ENCODE data around the gene SMC4.
A peak's percentile ranks its signal among the peaks of the same experiment; 100 is the strongest.
"Not testable (repeated sequence)": the region's sequence is repeated elsewhere in the genome, so short reads cannot be mapped to it uniquely, and the experiment has no call there.

The SMC4 gene

DNA sequence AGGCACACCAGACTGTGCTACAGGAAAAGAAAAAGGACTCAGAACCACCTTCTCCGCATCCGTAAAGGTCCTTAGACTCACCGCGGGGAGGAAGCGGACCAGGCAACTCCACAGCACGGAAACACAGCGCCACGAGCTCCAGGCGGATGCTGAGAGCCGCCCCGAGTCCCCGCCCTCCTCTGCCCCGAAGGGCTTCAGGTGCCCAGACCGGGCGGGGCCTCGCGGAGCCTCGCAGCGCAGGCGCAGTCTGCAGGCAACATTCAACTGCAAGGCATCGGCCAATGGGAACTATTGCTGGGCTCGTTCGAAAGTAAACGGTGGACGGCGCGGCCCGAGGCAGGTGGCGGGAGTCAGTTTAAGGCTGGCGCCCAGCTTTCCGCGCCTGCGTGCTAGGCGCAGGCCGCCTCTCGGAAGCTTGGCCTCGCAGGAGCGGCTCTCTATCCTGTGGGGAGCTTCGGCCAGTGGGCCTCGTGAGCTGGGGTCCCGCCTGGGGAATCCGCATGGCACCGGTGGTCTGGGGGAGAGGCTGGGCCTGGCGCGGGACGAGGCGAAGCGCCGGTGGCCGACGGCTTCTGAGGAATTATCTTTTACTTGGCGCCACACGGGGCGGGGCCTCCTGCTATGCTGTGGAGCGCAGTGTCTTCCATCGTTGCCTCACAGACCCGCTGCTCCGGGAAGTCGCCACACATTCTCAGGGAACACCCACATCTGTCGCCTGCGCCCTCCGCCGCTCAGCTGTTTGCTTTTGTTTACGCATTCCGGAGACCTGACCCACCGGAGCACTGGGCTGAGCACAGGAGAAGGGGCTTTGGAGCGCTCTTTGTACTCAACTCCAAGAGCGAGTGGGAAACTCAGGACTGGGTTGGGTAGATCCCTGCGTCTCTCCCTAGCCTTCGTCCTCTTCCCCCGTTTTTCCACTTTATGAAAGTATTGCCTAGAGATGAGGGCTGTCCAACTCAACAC lies 50.5 kb downstream of the SMC4 start, which contains the start of gene TRIM59:
Gene TRIM59 (minus strand): TSS at position 151 of the 963 bp plus-strand sequence. CDS start 10,603 bp downstream, outside the sequence.
- peak within 1 kb of the TSS; percentile 93 for H3K4me3 ChIP-seq (ENCODE audit: low read length)
- H3K4me1 ChIP-seq (ENCODE audit: control insufficient read depth, insufficient read depth, low read length): peaks cover 34% of the 10 kb centered on the region
- no peaks in the 10 kb centered on the region for H3K27me3 ChIP-seq (replicated peaks; ENCODE audit: control insufficient read depth, insufficient read depth, low read length)

DNA sequence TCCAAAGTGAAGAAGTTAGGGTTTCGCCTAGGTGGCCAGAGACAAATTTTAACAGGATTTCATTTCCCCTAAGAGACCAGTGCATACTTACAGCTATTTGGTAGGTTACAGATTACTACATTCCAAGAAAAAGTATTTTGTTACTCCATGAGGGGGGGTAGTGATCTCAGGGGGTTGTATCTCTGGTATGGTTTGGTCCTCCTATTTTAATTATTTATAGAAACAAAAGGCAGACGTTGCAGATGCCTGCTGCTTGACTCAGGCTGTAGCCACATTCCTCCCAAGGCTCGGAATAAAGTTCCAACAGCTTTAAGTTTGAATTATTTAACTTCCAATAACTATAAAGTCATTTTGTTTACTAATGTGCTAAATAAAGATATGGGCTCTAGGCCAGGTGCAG lies 51.4 kb downstream of the SMC4 start:
- Histone ChIP-seq H3K9me3 (ENCODE audit: control insufficient read depth, low read length) (no peaks in the 10 kb centered on the region), H3K4me3 (ENCODE audit: low read length) (peak overlapping the region; percentile 93), H3K9ac (ENCODE audit: low read length) (peak overlapping the region; percentile 81), H3K27me3 (replicated peaks; ENCODE audit: control insufficient read depth, insufficient read depth, low read length) (no peaks in the 10 kb centered on the region), H3K36me3 (ENCODE audit: control insufficient read depth, insufficient read depth, low read length, severe bottlenecking) (no peaks in the 10 kb centered on the region), H3K4me1 (ENCODE audit: control insufficient read depth, insufficient read depth, low read length) (peaks cover 34% of the 10 kb centered on the region)
- DNase-seq (ENCODE audit: low read depth): peak; percentile 83

More for the DNA sequence above, 50.5 kb downstream of the SMC4 start, which contains the start of gene TRIM59:
- peak; percentile 95 for DNase-seq (ENCODE audit: low read depth)
- Histone ChIP-seq H3K9ac (ENCODE audit: low read length) (peak within 1 kb of the TSS; percentile 81), H3K36me3 (ENCODE audit: control insufficient read depth, insufficient read depth, low read length, severe bottlenecking) (no peaks in the 10 kb centered on the region), H3K9me3 (ENCODE audit: control insufficient read depth, low read length) (no peaks in the 10 kb centered on the region)

GRCh38 chr3:160451602-160452001 lies 52.2 kb downstream of the SMC4 start:
- Histone ChIP-seq H3K4me3 (ENCODE audit: low read length) (no peak overlapping the region), H3K9me3 (ENCODE audit: control insufficient read depth, low read length) (no peaks in the 10 kb centered on the region), H3K27me3 (replicated peaks; ENCODE audit: control insufficient read depth, insufficient read depth, low read length) (no peaks in the 10 kb centered on the region), H3K36me3 (ENCODE audit: control insufficient read depth, insufficient read depth, low read length, severe bottlenecking) (no peaks in the 10 kb centered on the region), H3K4me1 (ENCODE audit: control insufficient read depth, insufficient read depth, low read length) (peaks cover 34% of the 10 kb centered on the region), H3K9ac (ENCODE audit: low read length) (no peak overlapping the region)
- DNase-seq (ENCODE audit: low read depth): no peak

DNA sequence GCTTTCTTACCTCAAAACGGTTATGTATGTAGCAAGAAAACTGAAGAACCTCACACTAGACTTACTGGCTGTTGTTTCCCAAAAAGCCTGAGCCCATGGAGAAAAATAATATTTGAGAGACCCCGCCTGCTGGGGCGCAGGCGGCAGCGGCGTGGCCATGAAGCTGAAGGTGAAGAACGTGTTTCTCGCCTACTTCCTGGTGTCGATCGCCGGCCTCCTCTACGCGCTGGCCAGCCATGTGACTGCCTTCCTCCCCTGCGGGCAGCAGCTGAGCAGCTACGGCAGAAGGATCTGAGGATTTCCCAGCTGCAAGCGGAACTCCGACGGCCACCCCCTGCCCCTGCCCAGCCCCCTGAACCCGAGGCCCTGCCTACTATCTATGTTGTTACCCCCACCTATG lies 52.8 kb downstream of the SMC4 start:
- H3K4me3 ChIP-seq (ENCODE audit: low read length); DNase-seq (ENCODE audit: low read depth); H3K9ac ChIP-seq (ENCODE audit: low read length); H3K36me3 ChIP-seq (ENCODE audit: control insufficient read depth, insufficient read depth, low read length, severe bottlenecking); H3K27me3 ChIP-seq (replicated peaks; ENCODE audit: control insufficient read depth, insufficient read depth, low read length); H3K9me3 ChIP-seq (ENCODE audit: control insufficient read depth, low read length): not testable (repeated sequence)
- H3K4me1 ChIP-seq (ENCODE audit: control insufficient read depth, insufficient read depth, low read length): peaks cover 34% of the 10 kb centered on the region

DNA sequence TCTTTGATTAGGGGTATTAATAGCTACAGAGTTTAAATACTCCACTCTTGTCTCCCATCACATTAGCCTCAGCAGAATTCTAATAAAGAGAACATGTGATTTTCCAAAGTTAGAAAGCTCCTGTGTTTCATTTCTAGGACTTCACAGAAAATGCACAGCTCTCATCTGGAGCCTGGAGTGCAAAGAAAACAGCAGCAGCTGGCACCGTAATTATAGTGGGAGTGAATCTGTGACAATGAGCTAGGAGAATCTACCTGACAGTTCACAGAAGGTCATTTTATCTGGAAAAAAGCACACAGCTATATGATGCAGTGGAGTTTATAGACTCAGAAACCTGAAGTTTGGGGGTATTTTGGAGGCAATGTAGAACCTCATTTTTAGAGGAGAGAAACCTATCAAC lies 55.5 kb downstream of the SMC4 start:
- H3K4me3 ChIP-seq (ENCODE audit: low read length): no peak overlapping the region
- no peak for DNase-seq (ENCODE audit: low read depth)
- H3K27me3 ChIP-seq (replicated peaks; ENCODE audit: control insufficient read depth, insufficient read depth, low read length): no peaks in the 10 kb centered on the region
- H3K9ac ChIP-seq (ENCODE audit: low read length): no peak overlapping the region
- peaks cover 13% of the 10 kb centered on the region for H3K4me1 ChIP-seq (ENCODE audit: control insufficient read depth, insufficient read depth, low read length)
- no peaks in the 10 kb centered on the region for H3K36me3 ChIP-seq (ENCODE audit: control insufficient read depth, insufficient read depth, low read length, severe bottlenecking)
- no peaks in the 10 kb centered on the region for H3K9me3 ChIP-seq (ENCODE audit: control insufficient read depth, low read length)

GRCh38 chr3:160455846-160456245 lies 56.4 kb downstream of the SMC4 start:
- Histone ChIP-seq H3K27me3 (replicated peaks; ENCODE audit: control insufficient read depth, insufficient read depth, low read length) (no peaks in the 10 kb centered on the region), H3K4me1 (ENCODE audit: control insufficient read depth, insufficient read depth, low read length) (peaks cover 5% of the 10 kb centered on the region), H3K9ac (ENCODE audit: low read length) (no peak overlapping the region), H3K9me3 (ENCODE audit: control insufficient read depth, low read length) (no peaks in the 10 kb centered on the region), H3K4me3 (ENCODE audit: low read length) (no peak overlapping the region), H3K36me3 (ENCODE audit: control insufficient read depth, insufficient read depth, low read length, severe bottlenecking) (no peaks in the 10 kb centered on the region)
- DNase-seq (ENCODE audit: low read depth): no peak

- no peak for DNase-seq (ENCODE audit: low read depth)
- no peaks in the 10 kb centered on the region for H3K27me3 ChIP-seq (replicated peaks; ENCODE audit: control insufficient read depth, insufficient read depth, low read length)
- no peaks in the 10 kb centered on the region for H3K9me3 ChIP-seq (ENCODE audit: control insufficient read depth, low read length)
- H3K36me3 ChIP-seq (ENCODE audit: control insufficient read depth, insufficient read depth, low read length, severe bottlenecking): no peaks in the 10 kb centered on the region
- no peak overlapping the region for H3K4me3 ChIP-seq (ENCODE audit: low read length)
- no peaks in the 10 kb centered on the region for H3K4me1 ChIP-seq (ENCODE audit: control insufficient read depth, insufficient read depth, low read length)
- no peak overlapping the region for H3K9ac ChIP-seq (ENCODE audit: low read length)
Observed at GRCh38 chr3:160458151-160458550, 58.7 kb downstream of the SMC4 start.

GRCh38 chr3:160459450-160459970 lies 60.1 kb downstream of the SMC4 start:
- Histone ChIP-seq H3K4me1 (ENCODE audit: control insufficient read depth, insufficient read depth, low read length) (no peaks in the 10 kb centered on the region), H3K9ac (ENCODE audit: low read length) (no peak overlapping the region), H3K9me3 (ENCODE audit: control insufficient read depth, low read length) (no peaks in the 10 kb centered on the region), H3K27me3 (replicated peaks; ENCODE audit: control insufficient read depth, insufficient read depth, low read length) (no peaks in the 10 kb centered on the region), H3K36me3 (ENCODE audit: control insufficient read depth, insufficient read depth, low read length, severe bottlenecking) (no peaks in the 10 kb centered on the region), H3K4me3 (ENCODE audit: low read length) (no peak overlapping the region)
- DNase-seq (ENCODE audit: low read depth): no peak

GRCh38 chr3:160460033-160460432 lies 60.6 kb downstream of the SMC4 start:
- Histone ChIP-seq H3K36me3 (ENCODE audit: control insufficient read depth, insufficient read depth, low read length, severe bottlenecking) (no peaks in the 10 kb centered on the region), H3K9me3 (ENCODE audit: control insufficient read depth, low read length) (no peaks in the 10 kb centered on the region), H3K4me3 (ENCODE audit: low read length) (no peak overlapping the region), H3K27me3 (replicated peaks; ENCODE audit: control insufficient read depth, insufficient read depth, low read length) (no peaks in the 10 kb centered on the region), H3K4me1 (ENCODE audit: control insufficient read depth, insufficient read depth, low read length) (no peaks in the 10 kb centered on the region), H3K9ac (ENCODE audit: low read length) (no peak overlapping the region)
- DNase-seq (ENCODE audit: low read depth): no peak

DNA sequence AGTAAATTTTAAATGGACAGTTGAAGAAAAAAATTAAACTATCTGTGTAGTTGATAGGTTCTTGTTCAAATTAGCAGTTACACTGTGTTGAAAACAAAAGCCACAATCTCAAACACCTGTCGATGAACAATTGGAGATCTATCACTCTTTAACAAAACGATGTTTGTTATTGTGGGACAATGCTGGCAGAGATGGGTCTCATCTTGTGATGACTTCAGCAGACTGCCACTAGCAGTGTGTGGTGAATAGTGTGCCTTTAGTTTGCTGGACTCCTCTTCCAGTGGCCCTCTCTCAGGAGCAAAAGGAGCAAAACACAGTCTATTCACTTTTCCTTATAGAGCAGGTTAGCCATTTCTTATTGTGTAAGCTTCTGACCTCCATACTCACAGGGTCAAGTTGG lies 64.9 kb downstream of the SMC4 start:
- Histone ChIP-seq H3K36me3 (ENCODE audit: control insufficient read depth, insufficient read depth, low read length, severe bottlenecking) (no peaks in the 10 kb centered on the region), H3K27me3 (replicated peaks; ENCODE audit: control insufficient read depth, insufficient read depth, low read length) (no peaks in the 10 kb centered on the region), H3K9ac (ENCODE audit: low read length) (no peak overlapping the region), H3K9me3 (ENCODE audit: control insufficient read depth, low read length) (no peaks in the 10 kb centered on the region), H3K4me3 (ENCODE audit: low read length) (no peak overlapping the region), H3K4me1 (ENCODE audit: control insufficient read depth, insufficient read depth, low read length) (no peaks in the 10 kb centered on the region)
- no peak for DNase-seq (ENCODE audit: low read depth)

GRCh38 chr3:160464971-160465370 lies 65.5 kb downstream of the SMC4 start:
- H3K9ac ChIP-seq (ENCODE audit: low read length): no peak overlapping the region
- H3K4me3 ChIP-seq (ENCODE audit: low read length): no peak overlapping the region
- no peaks in the 10 kb centered on the region for H3K27me3 ChIP-seq (replicated peaks; ENCODE audit: control insufficient read depth, insufficient read depth, low read length)
- no peaks in the 10 kb centered on the region for H3K9me3 ChIP-seq (ENCODE audit: control insufficient read depth, low read length)
- no peaks in the 10 kb centered on the region for H3K4me1 ChIP-seq (ENCODE audit: control insufficient read depth, insufficient read depth, low read length)
- DNase-seq (ENCODE audit: low read depth): no peak
- H3K36me3 ChIP-seq (ENCODE audit: control insufficient read depth, insufficient read depth, low read length, severe bottlenecking): no peaks in the 10 kb centered on the region

Data from adipocyte (in vitro differentiated cells).